Right atrium auricular region (tissue), 2 donors: ENCODE data around the gene YLPM1. TPM values are rescaled to one million over a fixed set of nuclear protein-coding genes. Genes with fewer than 3 reads are reported as not detected.
A peak's percentile ranks its signal among the peaks of the same experiment; 100 is the strongest.

ENCODE experiments used
- DNase-seq: peaks from one replicate; pipeline ENCODE4 v3.0.0-alpha.2; 2019; ENCODE audit warnings: low spot score
- H3K27ac ChIP-seq, 2 donors: fragments of 200-600 bp; sonication (generic); 1 replicate in 1 of 2; 2 replicates in 1 of 2; pipeline ENCODE4 v1.5.1; 2016 to 2019
- H3K27me3 ChIP-seq, 2 donors: fragments of 200-600 bp; sonication (generic); one replicate each; pipeline versions ENCODE4 v1.5.1 to v1.6.0; 2017 to 2019
- H3K36me3 ChIP-seq: fragments of 200-600 bp; sonication (generic); one replicate; pipeline ENCODE4 v1.5.1; 2016
- H3K4me1 ChIP-seq, 2 donors: fragments of 200-600 bp; sonication (generic); one replicate each; pipeline versions ENCODE4 v1.5.1 to v1.6.0; 2017 to 2019
- H3K4me3 ChIP-seq, 2 donors: fragments of 200-600 bp; sonication (generic); 1 replicate in 1 of 2; 2 replicates in 1 of 2; pipeline ENCODE4 v1.5.1; 2017 to 2019; ENCODE audit warnings: mild to moderate bottlenecking in 1 of 2, moderate library complexity in 1 of 2
- H3K9me3 ChIP-seq, 2 donors: fragments of 200-600 bp; sonication (generic); one replicate each; pipeline ENCODE4 v1.5.1; 2019
- CTCF ChIP-seq, 2 donors: fragments of 200-600 bp; sonication (generic); IDR thresholded peaks; one replicate each; pipeline ENCODE4 v1.5.1; 2019; ENCODE audit warnings: antibody characterized with exemption in 2 of 2
- total RNA-seq, 2 donors: library from RNA; depleted of rRNA; stranded (reverse); fragments of >200 nt; gene quantifications; one replicate each; pipeline ENCODE4 v1.1.0, GENCODE V29; 2016

Gene YLPM1
- total RNA-seq, 2 donors from 2014 or later = 23.6 to 25.3 TPM

- no peaks in the 10 kb centered on the region for H3K27me3 ChIP-seq
- no peak for DNase-seq
- H3K27ac ChIP-seq = no peak within 1 kb of the TSS
- peaks cover 0 to 5% of the 10 kb centered on the region in 2 donors for H3K4me1 ChIP-seq
- H3K4me3 ChIP-seq = no peak within 1 kb of the TSS
- H3K36me3 ChIP-seq = no peaks in the 10 kb centered on the region
- H3K9me3 ChIP-seq = no peaks in the 10 kb centered on the region
- TF ChIP-seq CTCF (IDR thresholded peaks at IDR 0.05) = no peak
Observed at GRCh38 chr14:74875941-74876913, 113.1 kb downstream of the YLPM1 start, which contains the start of gene PROX2. PROX2 (minus strand) TSS chr14:74876145; CDS start chr14:74863834, 12,311 bp downstream.

- Histone ChIP-seq H3K4me1 (peaks cover 0 to 29% of the 10 kb centered on the region in 2 donors), H3K9me3 (no peaks in the 10 kb centered on the region), H3K4me3 (no peak overlapping the region), H3K36me3 (no peaks in the 10 kb centered on the region), H3K27ac (no peak overlapping the region), H3K27me3 (no peaks in the 10 kb centered on the region)
- TF ChIP-seq CTCF (IDR thresholded peaks at IDR 0.05) = no peak
- no peak for DNase-seq
Observed at GRCh38 chr14:74879427-74880182, 116.5 kb downstream of the YLPM1 start.

GRCh38 chr14:74881431-74882102, 118.5 kb downstream of the YLPM1 start, which contains the start of gene DLST:
DLST (plus strand) TSS chr14:74881916; CDS start chr14:74881954, 38 bp downstream.
- TF ChIP-seq CTCF (IDR thresholded peaks at IDR 0.05) = no peak
- Histone ChIP-seq H3K36me3 (no peaks in the 10 kb centered on the region), H3K4me3 (peak within 1 kb of the TSS; percentile 81 to 90), H3K27ac (peak within 1 kb of the TSS; percentile 89 to 93), H3K9me3 (no peaks in the 10 kb centered on the region), H3K4me1 (peaks cover 0 to 47% of the 10 kb centered on the region in 2 donors), H3K27me3 (no peaks in the 10 kb centered on the region)
- peak; percentile 85 for DNase-seq

- Histone ChIP-seq H3K4me1 (peaks cover 0 to 52% of the 10 kb centered on the region in 2 donors), H3K27me3 (no peaks in the 10 kb centered on the region), H3K36me3 (no peaks in the 10 kb centered on the region), H3K4me3 (peak overlapping the region; percentile 81 to 90), H3K27ac (peak overlapping the region; percentile 89 to 93), H3K9me3 (no peaks in the 10 kb centered on the region)
- no peak for TF ChIP-seq CTCF (IDR thresholded peaks at IDR 0.05)
- DNase-seq = no peak
Observed at GRCh38 chr14:74882103-74882920, 119.2 kb downstream of the YLPM1 start.

Other genes with a start within 250 kb of the YLPM1 start
- gene LTBP2, start 151.1 kb upstream of the YLPM1 start, total RNA-seq = 100 to 1,000 TPM in 1 of 2 donors, 10 to 100 TPM in 1; 32.1 to 102 TPM
- gene AREL1, start 50.2 kb upstream of the YLPM1 start, total RNA-seq = 10 to 100 TPM; 15.6 to 16.3 TPM
- gene FCF1, start 50.2 kb upstream of the YLPM1 start, total RNA-seq = 10 to 100 TPM; 12.6 to 20.0 TPM
- not detected for gene PROX2, start 112.8 kb downstream of the YLPM1 start, total RNA-seq
- gene DLST, start 118.6 kb downstream of the YLPM1 start, total RNA-seq = 100 to 1,000 TPM in 1 of 2 donors, 10 to 100 TPM in 1; 71.1 to 105 TPM
- 10 to 100 TPM in 1 of 2 donors, 1 to 10 TPM in 1; 7.6 to 10.3 TPM for gene RPS6KL1, start 159.9 kb downstream of the YLPM1 start, total RNA-seq
- 1 to 10 TPM; 3.3 to 7.0 TPM for gene PGF, start 192.3 kb downstream of the YLPM1 start, total RNA-seq
- 10 to 100 TPM; 26.1 to 35.3 TPM for gene EIF2B2, start 239.6 kb downstream of the YLPM1 start, total RNA-seq